Parathyroid adenoma (tissue), 2 donors: ENCODE data around the gene ABCD2.

Experiments
- H2AFZ ChIP-seq: fragments of 300-600 bp; sonication (generic); one replicate; pipeline ENCODE4 v1.7.0; 2017; ENCODE audit warnings: antibody characterized with exemption, mild to moderate bottlenecking
- H3K27ac ChIP-seq: fragments of 300-600 bp; sonication (generic); one replicate; pipeline ENCODE4 v1.7.0; 2017
- H3K27me3 ChIP-seq: fragments of 300-600 bp; sonication (generic); one replicate; pipeline ENCODE4 v1.7.0; 2017; ENCODE audit warnings: low read length; ENCODE audit not compliant: control insufficient read depth, insufficient read depth
- H3K36me3 ChIP-seq: fragments of 300-600 bp; sonication (generic); one replicate; pipeline ENCODE4 v1.7.0; 2017; ENCODE audit warnings: low read length; ENCODE audit not compliant: control insufficient read depth, insufficient read depth
- H3K4me1 ChIP-seq: fragments of 300-600 bp; sonication (generic); one replicate; pipeline ENCODE4 v1.7.0; 2017; ENCODE audit warnings: control low read depth
- H3K4me2 ChIP-seq: fragments of 300-600 bp; sonication (generic); one replicate; pipeline ENCODE4 v1.7.0; 2017; ENCODE audit warnings: low read length
- H3K4me3 ChIP-seq: fragments of 300-600 bp; sonication (generic); one replicate; pipeline ENCODE4 v1.7.0; 2017; ENCODE audit warnings: low read depth, low read length
- H3K79me2 ChIP-seq: fragments of 300-600 bp; sonication (generic); one replicate; pipeline ENCODE4 v1.7.0; 2017; ENCODE audit warnings: control low read depth
- H3K9ac ChIP-seq: fragments of 300-600 bp; sonication (generic); one replicate; pipeline ENCODE4 v1.7.0; 2017; ENCODE audit warnings: mild to moderate bottlenecking
- H3K9me3 ChIP-seq: fragments of 300-600 bp; sonication (generic); one replicate; pipeline ENCODE4 v1.7.0; 2017; ENCODE audit warnings: low read length; ENCODE audit not compliant: control insufficient read depth
- TF ChIP-seq, protein P1 (sequence below): fragments of 300-600 bp; sonication (generic); IDR thresholded peaks from one replicate; pipeline ENCODE4 v1.7.0; 2017; ENCODE audit warnings: antibody characterized with exemption, mild to moderate bottlenecking
- donor health status: primary hyperparathyroidism.

Gene ABCD2

DNA sequence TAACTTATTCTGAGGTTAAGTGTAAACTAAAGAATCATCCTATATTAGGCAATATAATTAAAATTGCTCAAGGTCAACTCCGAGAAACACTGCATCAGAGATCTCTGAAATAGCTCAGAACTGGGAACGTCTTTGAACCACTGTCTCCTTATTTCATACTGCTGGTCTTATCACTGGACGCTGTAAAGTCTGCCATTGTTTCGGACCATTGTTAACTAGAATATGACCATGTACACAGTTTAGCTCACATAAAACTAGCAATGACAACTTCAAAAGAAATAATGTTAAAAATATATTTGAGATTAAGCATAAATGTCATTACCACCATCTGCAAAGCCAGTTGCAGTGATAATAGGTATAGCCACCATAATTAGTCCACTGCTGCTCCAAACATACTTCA, 2.9 kb downstream of the ABCD2 start:
- Histone ChIP-seq H3K4me3 (no peak overlapping the region), H3K9ac (no peak overlapping the region)

DNA sequence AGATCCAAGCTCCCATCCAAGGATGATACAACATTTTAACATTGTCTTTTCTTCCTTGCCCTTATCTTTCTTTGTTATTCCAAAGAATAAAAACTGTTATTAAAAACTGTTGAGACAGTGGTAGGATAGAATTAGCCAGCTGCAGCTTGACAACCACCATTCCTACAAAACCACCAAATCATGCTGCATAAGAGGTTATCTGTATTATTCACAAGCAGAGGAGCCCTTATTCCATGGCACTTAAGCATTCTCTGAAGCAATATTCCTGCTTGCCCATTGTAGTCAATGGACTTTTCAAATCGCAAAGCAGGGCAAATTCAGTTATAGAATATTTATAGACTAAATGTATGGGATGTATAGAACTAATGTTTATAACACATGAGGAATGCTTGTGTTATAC, 3.4 kb downstream of the ABCD2 start:
- no peaks in the 10 kb centered on the region for H3K9me3 ChIP-seq
- peaks cover 2% of the 10 kb centered on the region for H3K4me1 ChIP-seq
- H3K4me3 ChIP-seq = no peak overlapping the region
- no peak overlapping the region for H2AFZ ChIP-seq
- no peaks in the 10 kb centered on the region for H3K36me3 ChIP-seq
- no peak overlapping the region for H3K27ac ChIP-seq
- TF ChIP-seq, protein P1, sequence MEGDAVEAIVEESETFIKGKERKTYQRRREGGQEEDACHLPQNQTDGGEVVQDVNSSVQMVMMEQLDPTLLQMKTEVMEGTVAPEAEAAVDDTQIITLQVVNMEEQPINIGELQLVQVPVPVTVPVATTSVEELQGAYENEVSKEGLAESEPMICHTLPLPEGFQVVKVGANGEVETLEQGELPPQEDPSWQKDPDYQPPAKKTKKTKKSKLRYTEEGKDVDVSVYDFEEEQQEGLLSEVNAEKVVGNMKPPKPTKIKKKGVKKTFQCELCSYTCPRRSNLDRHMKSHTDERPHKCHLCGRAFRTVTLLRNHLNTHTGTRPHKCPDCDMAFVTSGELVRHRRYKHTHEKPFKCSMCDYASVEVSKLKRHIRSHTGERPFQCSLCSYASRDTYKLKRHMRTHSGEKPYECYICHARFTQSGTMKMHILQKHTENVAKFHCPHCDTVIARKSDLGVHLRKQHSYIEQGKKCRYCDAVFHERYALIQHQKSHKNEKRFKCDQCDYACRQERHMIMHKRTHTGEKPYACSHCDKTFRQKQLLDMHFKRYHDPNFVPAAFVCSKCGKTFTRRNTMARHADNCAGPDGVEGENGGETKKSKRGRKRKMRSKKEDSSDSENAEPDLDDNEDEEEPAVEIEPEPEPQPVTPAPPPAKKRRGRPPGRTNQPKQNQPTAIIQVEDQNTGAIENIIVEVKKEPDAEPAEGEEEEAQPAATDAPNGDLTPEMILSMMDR = no peak
- no peaks in the 10 kb centered on the region for H3K27me3 ChIP-seq
- no peaks in the 10 kb centered on the region for H3K79me2 ChIP-seq
- H3K9ac ChIP-seq = no peak overlapping the region
- no peak overlapping the region for H3K4me2 ChIP-seq

More for the DNA sequence above, 2.9 kb downstream of the ABCD2 start:
- Histone ChIP-seq H3K4me1 (peaks cover 2% of the 10 kb centered on the region), H3K27ac (no peak overlapping the region), H3K9me3 (no peaks in the 10 kb centered on the region), H3K4me2 (no peak overlapping the region), H3K27me3 (no peaks in the 10 kb centered on the region), H3K36me3 (no peaks in the 10 kb centered on the region), H3K79me2 (no peaks in the 10 kb centered on the region), H2AFZ (no peak overlapping the region)
- TF ChIP-seq, protein P1 = no peak

DNA sequence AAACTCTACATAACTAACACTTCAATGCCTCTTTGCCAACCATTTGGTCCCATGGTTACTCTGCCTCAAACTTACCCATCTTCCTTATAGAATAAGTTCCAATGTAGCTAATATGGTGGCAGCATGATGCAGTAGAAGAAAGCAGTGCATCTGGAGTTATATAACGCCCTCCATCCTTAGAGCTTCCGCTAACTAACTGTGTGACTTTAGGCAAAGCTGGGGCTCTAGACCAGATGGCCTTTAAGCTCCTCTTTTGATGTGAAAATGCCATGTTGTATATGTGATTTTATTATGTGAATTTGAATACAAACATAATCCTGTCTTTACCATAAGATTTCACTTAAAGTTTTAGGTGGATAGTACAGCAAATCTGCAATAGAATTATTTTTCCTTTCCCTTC, 6.1 kb downstream of the ABCD2 start:
- H3K4me3 ChIP-seq = no peak overlapping the region
- no peaks in the 10 kb centered on the region for H3K27me3 ChIP-seq
- H3K9ac ChIP-seq = no peak overlapping the region
- no peaks in the 10 kb centered on the region for H3K9me3 ChIP-seq
- no peak overlapping the region for H3K27ac ChIP-seq
- TF ChIP-seq, protein P1 = no peak
- no peaks in the 10 kb centered on the region for H3K79me2 ChIP-seq
- no peaks in the 10 kb centered on the region for H3K36me3 ChIP-seq
- no peak overlapping the region for H2AFZ ChIP-seq
- no peaks in the 10 kb centered on the region for H3K4me1 ChIP-seq
- H3K4me2 ChIP-seq = no peak overlapping the region

DNA sequence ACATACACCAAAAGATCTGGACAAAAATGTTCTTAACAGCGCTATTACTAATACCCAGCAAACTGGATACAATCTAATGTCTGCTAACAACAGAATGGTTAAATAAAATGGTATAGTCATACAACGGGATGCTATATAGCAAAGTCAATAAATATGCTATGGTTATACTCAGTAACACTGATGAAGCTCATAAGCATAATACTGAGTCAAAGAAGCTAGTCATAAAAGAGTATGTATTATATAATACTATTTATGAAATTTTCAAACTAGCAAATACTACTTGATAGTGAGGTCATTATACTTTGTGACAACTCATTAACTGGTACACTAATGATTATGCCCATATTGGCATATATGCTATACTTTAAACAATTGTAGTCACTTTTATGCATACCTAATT, 7.4 kb downstream of the ABCD2 start:
- no peaks in the 10 kb centered on the region for H3K27me3 ChIP-seq
- no peaks in the 10 kb centered on the region for H3K36me3 ChIP-seq
- H3K9ac ChIP-seq = no peak overlapping the region
- no peak overlapping the region for H3K27ac ChIP-seq
- no peak overlapping the region for H3K4me2 ChIP-seq
- no peaks in the 10 kb centered on the region for H3K9me3 ChIP-seq
- H2AFZ ChIP-seq = no peak overlapping the region
- H3K79me2 ChIP-seq = no peaks in the 10 kb centered on the region
- H3K4me3 ChIP-seq = no peak overlapping the region
- TF ChIP-seq, protein P1 = no peak
- no peaks in the 10 kb centered on the region for H3K4me1 ChIP-seq

DNA sequence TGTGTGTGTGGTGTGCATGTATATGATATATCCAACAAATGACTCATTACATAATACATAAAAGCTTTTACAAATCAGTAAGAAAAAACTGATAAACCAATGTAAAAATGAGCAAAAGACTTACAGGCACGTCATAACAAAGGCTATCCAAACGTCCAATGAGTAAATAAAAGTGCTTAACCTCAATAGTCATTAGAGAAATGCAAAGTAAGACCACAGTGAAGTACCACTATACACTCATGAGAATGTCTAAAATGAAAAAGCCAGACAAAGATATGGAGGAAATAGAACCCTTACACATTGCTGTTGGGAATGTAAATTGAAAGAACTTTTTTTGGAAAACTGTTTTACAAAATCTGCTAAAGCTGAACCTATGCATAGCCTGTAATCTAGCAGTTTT, 7.8 kb downstream of the ABCD2 start:
- H3K4me2 ChIP-seq = no peak overlapping the region
- no peaks in the 10 kb centered on the region for H3K4me1 ChIP-seq
- H3K9me3 ChIP-seq = no peaks in the 10 kb centered on the region
- H3K27me3 ChIP-seq = no peaks in the 10 kb centered on the region
- H3K36me3 ChIP-seq = no peaks in the 10 kb centered on the region
- H2AFZ ChIP-seq = no peak overlapping the region
- no peaks in the 10 kb centered on the region for H3K79me2 ChIP-seq
- no peak overlapping the region for H3K27ac ChIP-seq
- H3K4me3 ChIP-seq = no peak overlapping the region
- TF ChIP-seq, protein P1 = no peak
- no peak overlapping the region for H3K9ac ChIP-seq
